Measurements from ENCODE around the gene RAET1E.
"Not testable (repeated sequence)": the region's sequence is repeated elsewhere in the genome, so short reads cannot be mapped to it uniquely, and the experiment has no call there.

Gene RAET1E

GRCh38 chr6:149925974-149926777, 28.3 kb upstream of the RAET1E start:
- DNase-seq: peak; percentile 16

DNA sequence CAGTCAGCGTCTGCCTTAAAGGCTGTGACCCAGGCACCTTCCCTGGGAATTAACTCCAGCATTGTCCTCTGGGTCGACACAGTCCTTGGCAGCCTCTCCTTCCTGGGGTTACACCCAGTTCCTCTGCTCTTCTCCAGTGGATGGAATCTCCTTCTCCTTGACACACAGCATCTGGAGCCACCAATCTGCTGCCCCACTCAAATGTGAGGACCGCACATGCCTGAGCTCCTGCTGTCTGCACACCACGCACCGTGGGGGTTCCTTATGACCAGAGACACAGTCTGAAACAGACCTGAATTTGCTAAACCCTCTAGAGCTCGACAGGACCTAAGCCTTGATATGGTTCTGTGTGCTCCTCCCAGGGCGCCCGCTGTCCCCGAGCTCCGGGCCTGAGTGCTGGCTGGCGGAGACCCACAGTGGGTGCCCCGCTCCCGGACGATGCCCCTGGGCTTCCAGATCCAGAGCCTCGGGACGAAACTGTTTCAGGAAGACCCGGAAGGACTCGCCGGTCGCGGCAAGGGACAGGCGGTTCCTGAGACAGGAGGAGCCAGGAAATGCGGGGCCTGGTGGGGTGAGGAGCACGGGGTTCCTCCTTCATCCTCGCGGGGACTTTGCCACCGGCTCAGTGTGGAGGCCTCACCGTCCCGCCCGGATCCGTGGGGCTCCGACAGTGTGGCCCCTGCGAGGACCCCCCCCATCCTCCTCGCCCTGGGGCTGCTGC, 27.5 kb upstream of the RAET1E start:
- no peak for DNase-seq

DNA sequence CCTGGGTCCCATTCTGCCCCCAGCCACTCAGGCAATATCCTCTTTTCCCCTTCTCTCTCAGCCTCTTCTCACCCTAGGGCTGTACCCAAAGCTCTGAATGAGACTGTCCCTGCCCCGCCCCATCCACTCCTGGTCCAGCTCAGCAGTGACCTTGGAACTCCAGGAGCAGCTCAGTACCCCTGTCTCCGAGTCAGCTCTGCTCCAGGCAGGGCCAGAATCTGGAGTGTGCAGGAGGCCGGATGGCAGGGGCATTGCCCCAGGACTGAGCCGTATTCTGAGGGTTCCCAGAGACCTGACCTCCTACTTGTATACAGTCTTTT, 27.0 kb upstream of the RAET1E start:
- no peak for DNase-seq

- DNase-seq: no peak
Measured at GRCh38 chr6:149924206-149924932, 26.5 kb upstream of the RAET1E start.

DNA sequence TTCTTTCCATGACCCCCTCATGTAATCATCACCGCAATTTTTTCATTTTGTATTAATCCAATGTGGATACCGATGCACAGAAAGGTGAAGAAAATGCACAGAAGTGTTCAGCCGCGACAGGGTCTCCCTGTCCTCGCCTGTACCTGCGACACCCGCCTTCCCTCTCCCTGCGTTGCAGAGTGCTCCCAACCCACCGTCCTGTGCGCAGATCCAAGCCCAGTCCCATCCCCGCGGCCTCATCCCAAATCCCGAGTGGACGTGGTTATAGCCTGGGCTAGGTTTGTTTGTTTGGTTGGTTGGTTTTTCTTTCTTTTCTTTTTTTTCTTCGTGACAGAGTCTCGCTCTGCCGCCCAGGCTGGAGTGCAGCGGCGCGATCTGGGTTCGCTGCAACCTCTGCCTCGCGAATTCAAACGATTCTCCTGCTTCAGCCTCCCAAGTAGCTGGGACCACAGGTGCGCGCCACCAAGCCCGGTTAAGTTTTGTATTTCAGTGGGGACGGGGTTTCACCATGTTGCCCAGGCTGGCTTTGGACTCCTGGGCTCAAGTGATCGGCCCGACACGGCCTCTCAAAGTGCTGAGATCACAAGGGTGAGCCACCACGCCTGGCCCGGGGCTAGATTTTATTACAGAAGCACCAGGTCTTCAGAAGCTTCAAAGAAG, 25.5 kb upstream of the RAET1E start:
- DNase-seq: no peak

GRCh38 chr6:149922642-149923326, 24.9 kb upstream of the RAET1E start, which contains the start of gene RAET1G:
RAET1G (minus strand) TSS chr6:149923121; CDS start chr6:149923010, 111 bp downstream.
- DNase-seq: no peak

- DNase-seq: not testable (repeated sequence)
Measured at GRCh38 chr6:149922091-149922490, 24.2 kb upstream of the RAET1E start.

- no peak for DNase-seq
Measured at GRCh38 chr6:149921361-149921760, 23.4 kb upstream of the RAET1E start.

DNA sequence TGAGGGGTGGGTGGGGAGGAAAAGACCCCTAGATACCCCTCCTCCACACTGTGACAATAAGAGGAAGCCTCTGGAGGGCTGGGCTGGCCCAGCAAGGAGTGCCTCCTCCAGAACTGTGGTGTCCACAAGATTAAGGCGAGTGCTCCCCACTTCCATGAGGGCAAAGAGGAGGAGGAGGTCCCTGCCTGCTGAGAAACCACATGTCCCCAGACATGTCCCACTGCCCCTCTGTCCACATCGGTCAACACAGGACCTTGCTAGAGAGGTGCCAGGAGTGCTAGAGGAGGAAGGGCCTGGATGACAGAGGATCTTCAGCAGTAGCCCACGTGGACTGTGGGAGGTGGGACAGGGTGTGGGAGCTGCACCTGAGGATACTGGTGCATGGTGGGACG, 21.9 kb upstream of the RAET1E start:
- no peak for DNase-seq

GRCh38 chr6:149919126-149919833, 21.4 kb upstream of the RAET1E start:
- DNase-seq: not testable (repeated sequence)

DNA sequence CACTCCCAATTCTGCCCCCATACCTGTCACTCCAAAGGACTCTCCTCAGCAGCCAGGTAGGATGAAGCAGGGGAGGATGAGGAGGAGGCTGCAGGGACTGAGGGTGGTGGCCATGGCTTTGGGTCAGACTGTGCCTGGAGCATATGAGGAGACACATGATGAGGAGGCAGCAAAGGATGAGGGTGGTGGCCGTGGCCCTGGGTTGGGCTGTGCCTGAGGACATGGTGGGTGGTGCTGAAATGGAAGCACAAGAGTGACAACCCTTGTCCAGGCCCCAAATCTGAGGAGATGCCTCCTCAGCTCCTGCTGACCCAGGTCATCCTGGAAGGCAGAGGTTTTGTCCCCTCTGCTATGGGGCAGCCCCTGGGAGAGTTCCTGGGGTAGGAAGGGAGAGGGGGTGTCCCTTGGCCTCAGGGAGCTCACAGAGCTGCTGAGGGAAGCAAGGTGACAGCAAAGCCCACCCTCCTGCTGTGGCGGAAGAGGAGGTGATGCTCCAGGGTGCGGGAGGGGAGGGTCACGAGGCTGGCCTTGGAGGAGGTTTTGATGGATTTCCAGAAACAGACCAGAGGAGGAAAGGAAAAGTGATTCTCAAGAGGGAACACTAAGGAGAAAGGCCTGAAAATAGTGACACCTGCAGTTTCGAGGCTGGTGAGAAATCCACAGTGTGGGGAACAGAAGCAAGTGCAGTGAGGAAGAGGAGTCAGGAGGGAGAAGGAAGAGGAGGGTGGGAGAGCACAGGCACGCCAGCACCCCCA, 20.4 kb upstream of the RAET1E start:
- DNase-seq: no peak

- DNase-seq: no peak
Measured at GRCh38 chr6:149917679-149918078, 19.8 kb upstream of the RAET1E start.

DNA sequence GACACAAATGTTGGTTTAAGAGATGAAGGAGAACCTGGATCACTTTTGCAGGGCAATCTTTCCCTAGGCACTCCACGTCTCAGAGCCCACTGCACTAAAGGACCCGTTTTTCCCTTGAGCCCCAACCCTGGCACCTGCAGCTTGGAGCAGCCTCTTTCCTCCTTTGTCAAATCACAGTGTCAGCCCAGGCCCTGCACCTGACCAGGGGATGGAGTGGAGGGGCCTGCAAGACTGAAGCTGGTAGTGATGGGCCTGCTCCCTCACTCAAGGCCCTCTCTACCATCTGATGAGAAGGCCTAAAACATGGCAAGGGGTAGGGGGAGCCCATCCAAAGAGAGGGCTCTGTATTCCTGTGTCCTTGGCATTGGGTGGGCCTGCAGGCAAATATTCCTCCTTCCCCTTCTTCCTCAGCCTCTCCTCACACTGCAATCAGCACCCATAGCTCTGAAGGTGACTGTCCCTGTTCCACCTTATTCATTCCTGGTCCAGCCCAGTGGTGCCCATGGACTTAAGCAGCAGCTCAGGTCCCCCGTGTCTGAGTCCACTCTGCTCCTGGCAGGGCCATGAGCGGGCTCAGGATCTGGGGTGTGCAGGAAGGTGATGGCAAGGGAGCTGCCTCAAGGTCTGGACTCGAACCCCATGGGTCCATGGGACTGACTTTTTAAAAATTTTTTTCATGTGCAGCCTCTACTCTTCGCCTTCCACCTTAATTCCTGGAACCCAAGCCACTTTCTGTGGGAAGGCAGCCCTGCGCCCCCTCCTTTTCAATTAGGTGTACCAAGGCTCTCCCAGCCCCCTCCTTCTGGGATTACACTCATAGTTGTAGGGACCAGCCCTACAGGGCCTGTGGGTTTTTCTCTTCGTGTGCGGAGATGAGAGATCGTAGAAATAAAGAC, 18.3 kb upstream of the RAET1E start:
- no peak for DNase-seq

DNA sequence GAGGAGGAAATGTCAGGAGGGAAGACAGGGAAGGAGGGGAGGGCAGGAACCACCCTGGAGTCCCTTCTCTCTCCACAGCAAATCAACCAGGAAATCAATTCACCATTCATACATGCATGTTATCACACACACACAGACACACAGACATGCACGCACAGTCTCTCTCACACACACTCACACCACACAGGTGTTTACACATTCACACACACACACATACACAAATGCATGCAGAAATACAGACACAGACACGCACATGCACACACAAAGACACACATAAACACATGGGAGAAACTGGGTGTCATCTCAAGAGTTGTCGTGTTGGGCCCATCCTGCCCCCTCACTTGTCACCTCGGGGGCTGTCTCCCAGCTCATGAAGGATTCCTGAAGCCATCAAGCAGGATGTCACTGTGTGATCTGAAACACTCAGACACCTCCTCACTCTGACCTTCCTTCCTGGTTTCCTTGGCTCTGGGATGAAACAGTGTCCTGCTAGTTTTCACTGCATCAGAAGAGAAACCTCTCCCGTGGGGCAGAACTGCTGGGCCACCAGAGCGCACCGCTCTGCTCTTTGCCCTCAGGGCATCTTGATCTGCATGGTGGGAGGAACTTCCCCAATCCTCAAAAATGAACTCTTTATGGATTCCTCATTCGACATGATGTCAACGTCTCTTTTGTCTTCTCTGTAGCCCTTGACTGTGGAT, 15.8 kb upstream of the RAET1E start:
- DNase-seq: no peak

- no peak for DNase-seq
Measured at GRCh38 chr6:149913085-149913484, 15.2 kb upstream of the RAET1E start.

- DNase-seq: not testable (repeated sequence)
Measured at GRCh38 chr6:149912680-149913079, 14.8 kb upstream of the RAET1E start.

GRCh38 chr6:149910721-149911151, 12.8 kb upstream of the RAET1E start:
- DNase-seq: no peak

DNA sequence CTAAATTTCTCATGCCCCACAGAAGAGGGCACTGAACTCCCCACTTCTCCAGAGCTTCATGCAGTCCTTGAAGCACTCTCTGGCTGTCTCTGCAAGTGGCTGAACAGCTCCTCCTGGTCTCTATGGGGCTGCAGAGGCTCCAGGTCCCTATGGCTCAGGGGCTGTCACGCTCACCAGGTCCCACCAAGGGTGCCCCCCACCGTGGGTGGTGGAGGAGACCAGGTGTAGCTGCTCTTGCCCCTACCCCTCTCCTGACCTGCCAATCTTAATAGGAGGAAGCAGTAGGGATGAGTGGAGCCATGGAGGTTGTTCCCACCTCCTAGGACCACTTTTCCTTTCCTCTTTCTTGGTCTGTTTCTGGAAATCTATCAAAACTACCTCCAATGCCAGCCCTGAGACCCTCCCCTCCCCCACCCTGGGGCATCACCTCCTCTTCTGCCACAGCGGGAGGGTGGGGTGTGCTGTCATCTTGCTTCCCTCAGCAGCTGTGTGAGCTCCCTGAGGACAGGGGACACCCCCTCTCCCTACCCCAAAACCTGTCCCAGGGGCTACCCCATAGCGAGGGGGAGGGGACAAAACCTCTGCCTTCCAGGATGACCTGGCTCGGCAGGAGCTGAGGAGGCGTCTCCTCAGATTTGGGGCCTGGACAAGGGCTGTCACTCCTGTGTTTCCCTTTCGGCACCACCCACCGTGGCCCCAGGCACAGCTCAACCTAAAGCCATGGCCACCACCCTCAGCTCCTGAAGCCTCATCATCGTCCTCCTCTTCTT, 12.0 kb upstream of the RAET1E start:
- DNase-seq: no peak

DNA sequence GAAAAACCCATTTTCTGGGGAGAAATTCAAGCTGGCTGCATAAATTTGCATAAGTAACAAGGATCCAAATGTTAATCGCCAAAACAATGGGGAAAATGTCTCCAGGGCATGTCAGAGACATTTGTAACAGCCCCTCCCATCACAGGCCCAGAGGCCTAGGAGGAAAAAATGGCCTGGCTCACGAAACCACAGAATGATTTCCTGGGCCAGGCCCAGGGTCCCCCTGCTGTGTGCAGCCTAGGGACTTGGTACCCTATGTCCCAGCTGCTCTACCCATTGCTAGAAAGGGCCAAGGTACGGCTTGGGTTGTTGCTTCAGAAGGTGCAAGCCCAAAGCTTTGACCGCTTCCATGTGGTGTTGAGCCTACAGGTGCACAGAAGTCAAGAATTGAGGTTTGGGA, 10.6 kb upstream of the RAET1E start:
- DNase-seq: not testable (repeated sequence)

Measured in NCI-H1436 treated with DMSO at 0.1 percent for 48 hours (cell line).